HG03135 (cell line): ENCODE results near the gene REC114.
"Not testable (repeated sequence)": the region's sequence is repeated elsewhere in the genome, so short reads cannot be mapped to it uniquely, and the experiment has no call there.

Experiments used
- ATAC-seq: cut with Tn5 transposase; IDR thresholded peaks from one replicate; pipeline ENCODE4 v1.9.1; 2021; ENCODE audit warnings: mild to moderate bottlenecking, moderate library complexity; ENCODE audit not compliant: unreplicated experiment

REC114 gene

GRCh38 chr15:73442968-73443367, at the start of gene REC114:
TSS of gene REC114 (plus strand) at chr15:73443164. CDS start at chr15:73443186, 22 bp downstream.
- ATAC-seq = no peak

GRCh38 chr15:73393336-73393735, 49.6 kb upstream of the REC114 start:
- ATAC-seq = no peak

- ATAC-seq = no peak
Observed at GRCh38 chr15:73394782-73395181, 48.2 kb upstream of the REC114 start.

GRCh38 chr15:73395671-73396070, 47.3 kb upstream of the REC114 start:
- ATAC-seq = no peak

GRCh38 chr15:73397461-73397860, 45.5 kb upstream of the REC114 start:
- no peak for ATAC-seq

GRCh38 chr15:73398861-73399260, 44.1 kb upstream of the REC114 start:
- ATAC-seq = no peak

GRCh38 chr15:73400222-73400621, 42.7 kb upstream of the REC114 start:
- ATAC-seq = not testable (repeated sequence)

- no peak for ATAC-seq
Observed at GRCh38 chr15:73403171-73403570, 39.8 kb upstream of the REC114 start.

- no peak for ATAC-seq
Observed at GRCh38 chr15:73414876-73415275, 28.1 kb upstream of the REC114 start.

GRCh38 chr15:73424506-73424905, 18.5 kb upstream of the REC114 start:
- no peak for ATAC-seq

GRCh38 chr15:73425510-73425909, 17.5 kb upstream of the REC114 start:
- ATAC-seq = no peak

GRCh38 chr15:73426323-73426994, 16.5 kb upstream of the REC114 start:
- no peak for ATAC-seq

GRCh38 chr15:73431329-73431728, 11.6 kb upstream of the REC114 start:
- not testable (repeated sequence) for ATAC-seq

GRCh38 chr15:73433873-73434272, 9.1 kb upstream of the REC114 start:
- ATAC-seq = no peak

- ATAC-seq = no peak
Observed at GRCh38 chr15:73436613-73437012, 6.4 kb upstream of the REC114 start.

- no peak for ATAC-seq
Observed at GRCh38 chr15:73437543-73438109, 5.3 kb upstream of the REC114 start.

GRCh38 chr15:73438651-73439050, 4.3 kb upstream of the REC114 start:
- no peak for ATAC-seq

GRCh38 chr15:73440571-73440970, 2.4 kb upstream of the REC114 start:
- ATAC-seq = no peak

GRCh38 chr15:73442421-73442820, 543 bp upstream of the REC114 start:
- no peak for ATAC-seq

GRCh38 chr15:73447471-73447870, 4.5 kb downstream of the REC114 start:
- not testable (repeated sequence) for ATAC-seq

GRCh38 chr15:73448158-73448758, 5.3 kb downstream of the REC114 start:
- ATAC-seq = not testable (repeated sequence)

- not testable (repeated sequence) for ATAC-seq
Observed at GRCh38 chr15:73449980-73450379, 7.0 kb downstream of the REC114 start.
